ENCODE results near the gene UROS.

Gene UROS

GRCh38 chr10:125828311-125828710 is 5.3 kb upstream of the UROS start:
- DNase-seq: no peak

GRCh38 chr10:125827133-125827532 is 4.1 kb upstream of the UROS start:
- DNase-seq: no peak

DNA sequence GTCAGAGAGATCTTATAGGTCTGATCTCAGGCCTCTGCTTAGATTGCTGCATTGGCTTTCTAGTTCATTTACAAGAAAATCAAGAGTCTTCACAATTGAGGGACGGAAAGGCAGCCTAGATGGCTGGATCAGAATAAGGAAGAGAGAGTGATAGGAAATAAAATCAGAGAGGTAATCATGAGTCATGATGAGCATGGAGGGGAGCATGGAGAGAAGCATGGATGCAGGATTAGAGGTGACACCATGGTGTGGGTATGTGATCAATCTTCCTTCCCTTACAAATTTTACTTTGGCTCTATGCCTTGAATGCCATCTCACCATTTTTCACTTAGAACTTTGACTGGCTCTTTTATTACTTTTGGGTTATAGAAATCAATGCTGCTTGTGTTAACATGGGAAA is 1.7 kb upstream of the UROS start:
- DNase-seq: no peak

DNA sequence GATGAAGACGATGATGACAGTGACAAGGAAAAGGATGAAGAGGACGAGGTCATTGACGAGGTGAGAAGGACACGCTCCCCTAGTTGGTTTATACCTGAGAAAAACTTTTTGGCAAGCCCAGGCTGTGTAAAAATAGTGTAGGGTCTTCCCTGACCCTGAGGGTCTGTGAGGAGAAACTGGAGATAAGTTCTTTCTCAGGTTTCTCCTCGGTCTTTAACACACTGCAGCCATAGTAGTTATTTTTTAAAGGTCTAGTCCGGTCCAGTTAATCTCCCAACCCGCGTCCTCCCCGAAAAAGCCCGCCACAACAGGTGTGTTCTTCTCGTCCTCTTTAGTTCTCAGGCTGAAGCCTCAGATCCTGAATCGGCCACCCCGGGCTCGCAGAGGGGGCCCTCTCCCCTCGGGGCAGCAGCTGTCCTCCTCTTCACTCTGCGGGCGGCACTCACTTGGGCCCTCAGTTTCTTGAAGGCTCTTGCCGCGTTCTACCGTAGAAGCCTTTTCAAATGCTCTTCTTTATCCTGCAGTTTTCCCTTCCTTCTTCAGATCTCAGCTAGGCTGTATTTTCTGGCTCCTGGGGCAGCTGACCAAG is 699 bp upstream of the UROS start:
- peak; percentile 13 for DNase-seq

DNA sequence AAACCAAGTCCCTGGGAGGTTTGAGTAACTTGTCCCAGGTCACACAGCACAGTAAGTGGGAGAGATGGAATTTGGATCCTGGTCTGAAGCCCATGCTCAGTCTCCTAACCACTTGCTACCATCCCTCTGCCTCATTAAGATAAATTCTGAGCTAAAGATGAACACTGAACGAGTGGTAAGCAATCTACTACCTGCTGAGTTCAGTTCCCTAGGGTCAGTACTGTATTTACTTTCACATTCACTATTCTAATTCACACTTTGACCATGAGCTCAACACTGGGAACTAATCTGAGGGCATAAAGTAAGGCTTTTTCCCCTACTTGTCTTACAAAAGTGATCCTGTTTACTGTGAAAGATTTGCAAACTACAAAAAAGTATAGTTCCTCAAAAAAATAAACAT is 2.4 kb downstream of the UROS start:
- DNase-seq: no peak

DNA sequence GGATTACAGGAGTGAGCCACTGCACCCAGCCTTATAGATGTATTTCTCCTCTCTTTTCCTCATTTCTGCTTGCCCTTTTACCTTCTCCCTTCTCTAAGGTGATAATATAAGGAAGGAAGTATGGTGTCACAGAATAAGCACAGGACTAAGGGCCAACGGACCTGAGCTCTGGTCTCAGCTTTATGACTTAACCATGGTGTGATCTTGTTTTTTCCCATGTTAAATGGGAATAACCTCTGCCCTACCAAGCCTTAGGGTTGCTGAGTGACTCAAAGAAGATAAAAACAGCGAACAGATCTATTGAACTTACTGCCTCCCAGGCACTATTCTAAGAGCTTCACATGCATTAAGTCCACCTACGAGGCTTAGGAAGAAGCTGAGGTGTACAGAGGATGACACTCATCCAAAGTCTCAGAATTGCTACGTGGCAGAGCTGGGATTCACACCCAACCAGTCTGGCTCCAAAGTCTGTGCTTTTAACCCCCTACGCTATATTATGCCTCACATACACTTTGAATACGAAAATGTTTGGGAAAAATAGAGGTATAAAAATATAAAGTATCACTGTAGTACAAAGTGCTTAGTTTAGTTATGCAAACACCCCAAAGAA is 5.6 kb downstream of the UROS start:
- no peak for DNase-seq

DNA sequence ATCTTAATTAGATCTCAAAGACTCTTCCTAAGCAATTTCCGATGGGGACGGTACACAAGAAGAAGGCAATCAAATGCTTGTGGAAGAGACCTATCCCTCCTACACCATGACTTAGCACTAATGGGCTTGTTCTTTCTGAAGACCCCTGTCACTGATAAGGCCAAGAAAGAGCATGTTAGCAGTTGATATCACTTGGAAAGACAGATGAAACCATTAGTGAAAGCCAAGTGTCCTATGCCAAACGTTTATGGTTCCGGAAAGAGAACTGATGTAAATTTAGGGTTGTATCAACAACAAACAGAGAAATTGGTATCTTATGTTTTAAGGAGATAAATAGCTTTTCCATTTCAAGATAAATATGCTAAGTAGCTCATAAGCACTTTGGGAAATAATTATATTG is 6.5 kb downstream of the UROS start:
- no peak for DNase-seq

DNA sequence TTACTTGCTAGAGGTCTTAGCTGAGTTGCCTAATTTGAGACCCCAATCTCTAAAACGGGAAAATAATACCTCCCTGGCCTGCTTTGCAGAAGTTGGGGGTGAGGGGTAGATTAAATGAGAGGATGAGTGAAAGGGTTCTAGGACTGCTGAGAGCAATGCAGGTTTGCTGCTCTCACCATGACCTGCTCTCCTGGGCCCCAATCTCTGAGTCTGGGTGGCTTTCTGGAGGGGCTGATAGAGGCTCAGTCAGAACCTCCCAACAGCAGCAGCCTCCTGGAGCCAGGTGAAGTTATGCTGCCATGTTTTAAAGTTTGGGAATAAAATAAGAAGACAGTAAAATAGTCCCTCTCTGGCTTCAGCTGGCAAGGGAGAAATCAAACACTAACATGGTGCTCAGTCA is 7.3 kb downstream of the UROS start:
- DNase-seq: no peak

GRCh38 chr10:125812128-125812750 is 10.8 kb downstream of the UROS start:
- DNase-seq: no peak

DNA sequence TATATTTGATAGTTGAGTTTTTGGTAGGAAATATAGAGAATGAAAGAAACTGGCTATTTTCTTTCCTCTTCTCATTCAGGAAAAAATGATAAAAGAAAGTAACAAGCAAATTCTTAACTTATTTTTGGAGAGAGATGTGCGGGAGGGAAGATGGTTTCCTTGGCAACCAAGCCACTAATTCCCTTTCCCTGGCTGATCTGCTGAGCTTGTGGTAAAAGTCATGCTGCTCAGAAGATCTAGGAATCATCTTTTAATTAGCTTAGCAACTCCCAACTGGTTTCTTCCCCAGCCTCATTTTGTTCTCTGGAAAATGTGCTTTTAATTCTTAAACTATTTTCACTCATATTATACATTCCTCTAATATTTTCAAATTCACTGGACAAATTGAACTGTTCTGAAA is 11.8 kb downstream of the UROS start:
- no peak for DNase-seq

- DNase-seq: no peak
Observed at GRCh38 chr10:125808047-125808446, 15.0 kb downstream of the UROS start.

- DNase-seq: no peak
Observed at GRCh38 chr10:125802739-125803138, 20.3 kb downstream of the UROS start.

- no peak for DNase-seq
Observed at GRCh38 chr10:125802131-125802530, 20.9 kb downstream of the UROS start.

- DNase-seq: no peak
Observed at GRCh38 chr10:125801574-125801973, 21.5 kb downstream of the UROS start.

DNA sequence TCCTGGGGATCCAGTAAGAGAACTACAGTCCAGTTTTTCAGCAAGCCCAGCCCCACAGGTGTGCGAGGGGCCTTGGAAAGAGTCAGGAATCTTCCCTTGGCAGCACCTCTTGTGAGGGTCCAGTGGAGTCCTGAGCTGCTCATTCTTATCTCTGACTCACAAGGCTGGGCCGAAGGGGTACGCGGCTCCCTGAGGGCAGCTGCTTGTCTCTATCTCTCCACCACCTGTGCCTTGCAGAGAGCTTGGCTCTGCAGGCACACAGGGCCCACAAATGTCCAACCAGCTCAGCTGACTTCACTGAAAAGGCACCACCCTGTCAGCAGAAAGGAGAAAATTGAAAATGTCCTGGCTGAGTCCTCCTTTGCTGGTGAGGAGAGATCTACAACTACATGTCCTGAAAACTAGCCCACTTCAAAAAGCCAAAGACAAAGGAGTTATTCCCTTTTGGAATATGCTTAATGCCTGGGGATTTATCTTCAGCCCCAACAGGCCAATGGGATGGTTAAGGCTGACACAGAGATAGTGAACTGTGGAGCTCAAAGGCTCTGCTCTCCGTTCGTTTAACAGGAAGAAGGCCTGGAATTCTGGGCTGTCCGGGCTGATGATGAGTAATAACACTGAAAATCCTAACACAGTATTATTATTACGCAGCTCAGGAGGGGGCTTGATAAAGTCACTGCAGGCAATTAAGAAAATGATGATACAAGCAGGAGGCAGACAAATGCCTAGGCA is 23.4 kb downstream of the UROS start:
- DNase-seq: no peak

DNA sequence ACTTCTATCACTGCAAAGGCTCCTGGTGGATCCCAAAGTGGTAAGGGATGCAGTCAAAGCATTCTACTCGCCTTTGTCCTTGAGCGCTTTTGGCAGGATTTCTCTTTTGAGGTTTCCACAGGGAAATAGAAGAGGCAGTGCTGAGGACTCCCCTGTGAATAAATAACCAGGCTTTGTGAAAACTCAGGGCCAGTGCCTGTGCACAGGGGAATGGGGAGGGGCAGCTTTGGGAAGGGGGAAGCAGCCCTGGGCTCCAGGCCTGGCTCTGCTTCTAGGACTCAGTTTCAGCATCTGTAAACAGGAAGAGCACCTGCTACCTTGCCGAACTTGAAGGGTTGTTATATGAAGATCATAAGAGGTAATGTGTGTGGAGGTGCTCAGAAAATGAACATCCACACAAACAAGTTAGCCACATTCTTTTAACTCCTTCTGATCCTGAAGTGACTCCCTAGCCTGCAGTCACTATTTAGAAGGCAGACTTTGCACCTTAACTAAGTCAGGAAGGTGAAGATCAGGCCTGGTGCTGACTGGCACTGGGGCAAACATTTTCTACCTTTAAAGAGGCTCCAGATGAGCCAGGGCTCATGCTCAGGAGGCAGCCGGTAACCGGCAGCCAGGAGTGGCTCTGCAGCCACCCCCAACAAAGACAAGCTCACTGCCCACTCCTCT is 24.9 kb downstream of the UROS start:
- DNase-seq: no peak

- no peak for DNase-seq
Observed at GRCh38 chr10:125797424-125797823, 25.6 kb downstream of the UROS start.

- DNase-seq: no peak
Observed at GRCh38 chr10:125795637-125796190, 27.3 kb downstream of the UROS start.

GRCh38 chr10:125795128-125795527 is 27.9 kb downstream of the UROS start:
- no peak for DNase-seq

DNA sequence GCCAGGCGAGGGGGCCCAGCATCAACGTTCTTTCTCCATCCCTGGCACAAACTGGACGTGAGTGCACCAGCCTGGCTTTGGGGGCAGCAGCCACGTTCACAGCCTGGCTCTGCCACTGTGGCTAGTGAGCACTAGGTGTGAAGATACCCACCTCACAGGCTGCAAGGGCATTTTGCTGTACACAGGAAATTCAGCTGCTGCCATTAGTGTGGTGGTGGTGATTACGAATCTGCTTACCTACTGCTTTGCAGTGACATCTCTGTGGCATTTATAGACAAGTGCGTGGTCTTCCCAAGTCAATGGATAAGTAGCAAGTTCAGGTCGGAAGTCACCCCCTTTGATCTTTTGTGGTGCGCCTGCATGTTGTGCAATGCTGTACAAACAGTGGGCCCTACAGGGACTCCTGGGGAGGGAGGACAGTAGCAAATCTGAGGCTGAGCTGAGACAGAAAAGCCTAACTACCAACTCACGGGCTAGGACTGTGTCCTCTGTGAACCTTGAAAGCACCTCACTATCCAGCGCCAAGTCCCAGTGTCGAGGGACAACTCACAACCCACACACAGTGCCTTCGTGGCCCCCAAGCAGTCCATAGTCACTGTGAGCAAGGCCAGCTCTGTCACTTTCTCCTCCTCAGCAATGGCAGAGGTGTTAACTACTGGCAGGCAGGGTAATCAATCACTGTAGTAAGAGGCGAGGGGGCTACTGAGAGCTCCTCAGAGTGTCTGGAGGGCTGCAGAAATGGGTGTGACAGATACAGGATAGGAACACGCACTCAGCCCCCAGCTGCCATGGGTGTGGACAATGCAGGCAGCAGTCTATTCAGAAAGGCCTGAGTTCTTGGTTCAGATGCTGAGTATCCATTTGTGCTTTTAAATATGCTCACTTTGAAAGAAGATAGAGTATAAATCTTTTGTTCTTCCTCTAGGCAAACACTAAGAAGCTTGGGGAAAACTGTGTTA is 30.4 kb downstream of the UROS start:
- DNase-seq: no peak

DNA sequence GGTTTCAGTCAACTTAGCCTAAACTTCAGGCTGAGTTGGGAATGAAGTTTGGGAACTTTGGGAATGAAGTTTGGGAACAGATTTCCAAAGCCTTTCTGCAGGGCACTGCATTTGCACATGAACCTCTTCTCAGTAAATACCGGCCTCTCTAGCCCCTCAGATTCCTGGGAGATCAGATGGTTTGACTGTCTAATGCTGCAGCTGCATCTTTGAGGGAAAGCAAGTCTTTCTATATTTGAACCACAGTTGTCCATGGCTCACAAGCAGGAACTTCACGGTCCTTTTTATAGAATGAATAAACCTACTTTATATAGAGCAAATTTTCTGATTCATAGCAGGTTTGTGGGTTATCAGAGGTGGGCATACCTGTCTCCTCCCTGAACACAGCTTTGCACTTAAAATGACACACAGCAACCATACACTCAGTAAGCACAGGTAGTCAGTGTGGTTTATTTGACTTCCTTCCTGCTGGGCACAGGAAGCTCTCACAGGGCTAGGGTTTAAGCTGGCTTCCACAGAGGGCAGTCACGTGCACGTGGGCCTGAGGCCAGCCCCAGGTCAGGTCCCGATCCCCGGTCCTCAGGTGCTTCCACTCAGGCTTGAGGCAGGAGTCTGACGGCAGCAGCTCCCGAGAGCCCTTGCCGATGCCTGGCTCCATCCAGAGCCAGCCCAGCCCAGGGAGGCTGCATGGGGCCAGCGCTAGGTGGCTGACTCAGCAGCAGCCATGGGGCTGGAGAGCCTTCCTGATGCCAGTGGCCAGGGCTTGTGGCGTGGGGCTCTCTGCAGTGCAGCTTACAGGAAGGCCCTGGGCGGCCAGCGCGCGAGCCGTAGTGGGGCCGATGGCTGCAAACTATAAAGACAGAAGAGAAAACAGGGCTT is 34.7 kb downstream of the UROS start:
- no peak for DNase-seq
